Prostate gland (tissue), 2 donors: ENCODE results near the gene C1QTNF7.

Experiments
- CTCF ChIP-seq, 4 experiments: fragments of 200-600 bp in 2 of 4; fragments of 450-650 bp in 2 of 4; sonication (generic) in 2 of 4; IDR thresholded peaks; 1 replicate in 3 of 4; 2 replicates in 1 of 4; pipeline ENCODE4 v1.5.1; 2016 to 2019; ENCODE audit warnings: antibody characterized with exemption in 4 of 4, mild to moderate bottlenecking in 2 of 4, moderate library complexity in 2 of 4
- POLR2A ChIP-seq: fragments of 450-650 bp; IDR thresholded peaks from one replicate; pipeline ENCODE4 v1.6.1; 2016; ENCODE audit warnings: antibody characterized with exemption, mild to moderate bottlenecking
- POLR2AphosphoS5 ChIP-seq: sonication (generic); formaldehyde crosslinking; IDR thresholded peaks from one replicate; pipeline ENCODE4 v1.6.1; 2017; ENCODE audit warnings: antibody characterized with exemption

- TF ChIP-seq CTCF (IDR thresholded peaks at IDR 0.05): no peak
- TF ChIP-seq POLR2A: no peak
- no peak for TF ChIP-seq POLR2AphosphoS5
Measured at GRCh38 chr4:15402974-15403373, 24.9 kb upstream of the C1QTNF7 start.
